ENCODE data around the gene FPR1.

GRCh38 chr19:51799774-51800472 lies 48.2 kb upstream of the FPR1 start:
- TF ChIP-seq EZH2 (IDR thresholded peaks at IDR 0.05; ENCODE audit: insufficient read depth, poor library complexity, severe bottlenecking) (no peak), EZH2phosphoT487 (IDR thresholded peaks at IDR 0.05; ENCODE audit: insufficient read depth, low read depth) (no peak)

Measured in GM23248 (cell line).